22Rv1 (cell line): ENCODE results near the gene PPP3CB.

Experiments
- CTCF ChIP-seq: fragments of 450-650 bp; IDR thresholded peaks from 2 replicates; pipeline ENCODE4 v1.5.1; 2017; ENCODE audit warnings: mild to moderate bottlenecking
- ZFX ChIP-seq: fragments of 450-650 bp; IDR thresholded peaks from 2 replicates; pipeline ENCODE4 v1.6.1; 2017; ENCODE audit warnings: antibody characterized with exemption, borderline replicate concordance

- TF ChIP-seq CTCF (no peak), ZFX (no peak)
Observed at GRCh38 chr10:73503037-73503436, 7.2 kb upstream of the PPP3CB start.
